ENCODE results near the gene SEMA4G.

The SEMA4G gene, protein sequence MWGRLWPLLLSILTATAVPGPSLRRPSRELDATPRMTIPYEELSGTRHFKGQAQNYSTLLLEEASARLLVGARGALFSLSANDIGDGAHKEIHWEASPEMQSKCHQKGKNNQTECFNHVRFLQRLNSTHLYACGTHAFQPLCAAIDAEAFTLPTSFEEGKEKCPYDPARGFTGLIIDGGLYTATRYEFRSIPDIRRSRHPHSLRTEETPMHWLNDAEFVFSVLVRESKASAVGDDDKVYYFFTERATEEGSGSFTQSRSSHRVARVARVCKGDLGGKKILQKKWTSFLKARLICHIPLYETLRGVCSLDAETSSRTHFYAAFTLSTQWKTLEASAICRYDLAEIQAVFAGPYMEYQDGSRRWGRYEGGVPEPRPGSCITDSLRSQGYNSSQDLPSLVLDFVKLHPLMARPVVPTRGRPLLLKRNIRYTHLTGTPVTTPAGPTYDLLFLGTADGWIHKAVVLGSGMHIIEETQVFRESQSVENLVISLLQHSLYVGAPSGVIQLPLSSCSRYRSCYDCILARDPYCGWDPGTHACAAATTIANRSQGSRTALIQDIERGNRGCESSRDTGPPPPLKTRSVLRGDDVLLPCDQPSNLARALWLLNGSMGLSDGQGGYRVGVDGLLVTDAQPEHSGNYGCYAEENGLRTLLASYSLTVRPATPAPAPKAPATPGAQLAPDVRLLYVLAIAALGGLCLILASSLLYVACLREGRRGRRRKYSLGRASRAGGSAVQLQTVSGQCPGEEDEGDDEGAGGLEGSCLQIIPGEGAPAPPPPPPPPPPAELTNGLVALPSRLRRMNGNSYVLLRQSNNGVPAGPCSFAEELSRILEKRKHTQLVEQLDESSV

DNA sequence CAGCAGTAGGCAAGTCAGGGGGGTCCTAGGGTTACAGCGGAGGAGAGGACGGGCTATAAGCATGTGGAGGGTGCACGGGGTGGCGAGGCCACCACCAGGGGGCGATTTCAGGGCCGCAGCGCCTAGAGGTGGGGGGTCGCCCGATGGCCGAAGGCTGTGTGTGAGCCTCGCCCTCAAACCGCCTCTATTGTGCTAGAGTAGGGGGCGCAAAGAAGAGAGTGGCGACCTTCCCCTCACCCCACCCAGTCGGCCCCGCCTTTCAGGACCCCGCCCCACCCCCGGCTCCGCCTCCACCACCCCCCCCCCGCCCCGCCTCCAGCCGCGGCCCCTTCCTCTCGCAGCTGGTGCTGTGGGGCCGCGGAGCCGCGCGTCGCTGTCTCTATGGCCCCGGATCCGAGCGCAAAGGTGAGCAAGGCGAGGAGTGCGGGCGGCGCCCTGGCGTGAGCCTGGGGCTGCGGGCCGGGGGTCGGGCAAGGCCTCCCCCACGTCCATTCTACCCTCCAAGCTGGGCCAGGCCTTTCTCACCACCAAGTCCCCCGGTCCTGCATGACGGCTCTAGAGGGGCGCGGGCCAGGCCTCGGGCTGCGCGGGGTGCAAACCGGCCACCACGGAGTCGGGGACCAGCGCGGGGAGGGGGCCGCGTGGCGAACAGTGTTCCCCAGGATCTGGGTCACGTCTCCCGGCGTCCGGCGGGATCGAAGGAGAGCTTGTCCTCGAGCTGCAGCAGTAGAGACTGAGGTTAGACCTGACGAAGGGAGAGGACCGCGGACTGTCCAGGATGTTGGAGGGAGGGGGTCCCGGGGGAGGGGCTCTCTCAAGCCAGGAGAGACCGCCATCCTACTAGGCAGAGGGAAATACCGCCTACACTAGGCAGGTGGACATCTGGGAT is at the start of gene SEMA4G:
TSS of gene SEMA4G (plus strand) at position 318 of the 889 bp plus-strand sequence. CDS start 3,409 bp downstream, outside the sequence.
- no peak for FAIRE-seq

GRCh38 chr10:100923580-100923979 is 45.7 kb upstream of the SEMA4G start:
- FAIRE-seq, result no peak

- FAIRE-seq, result no peak
These were observed 42.0 kb upstream of the SEMA4G start for GRCh38 chr10:100927266-100927665.

DNA sequence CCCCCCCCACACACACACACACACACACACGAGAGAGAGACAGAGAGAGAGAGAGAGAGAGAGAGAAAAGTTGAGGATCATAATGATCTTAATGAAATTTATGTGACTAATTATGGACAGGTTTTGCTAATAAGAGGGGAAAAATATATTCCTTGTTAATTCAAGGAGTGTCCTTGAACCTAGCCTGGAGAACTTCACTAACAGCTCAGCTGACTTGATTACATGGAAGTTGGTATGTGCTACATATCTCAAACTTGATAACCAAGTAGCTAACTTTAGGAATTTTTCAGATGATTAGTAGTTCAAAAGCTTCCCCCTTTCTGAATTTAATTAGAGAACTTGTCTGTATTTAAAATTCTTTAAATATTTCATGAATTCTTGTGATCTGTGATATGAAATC is 41.3 kb upstream of the SEMA4G start:
- no peak for FAIRE-seq

- FAIRE-seq, result no peak
These were observed 38.9 kb upstream of the SEMA4G start for GRCh38 chr10:100930368-100930767.

DNA sequence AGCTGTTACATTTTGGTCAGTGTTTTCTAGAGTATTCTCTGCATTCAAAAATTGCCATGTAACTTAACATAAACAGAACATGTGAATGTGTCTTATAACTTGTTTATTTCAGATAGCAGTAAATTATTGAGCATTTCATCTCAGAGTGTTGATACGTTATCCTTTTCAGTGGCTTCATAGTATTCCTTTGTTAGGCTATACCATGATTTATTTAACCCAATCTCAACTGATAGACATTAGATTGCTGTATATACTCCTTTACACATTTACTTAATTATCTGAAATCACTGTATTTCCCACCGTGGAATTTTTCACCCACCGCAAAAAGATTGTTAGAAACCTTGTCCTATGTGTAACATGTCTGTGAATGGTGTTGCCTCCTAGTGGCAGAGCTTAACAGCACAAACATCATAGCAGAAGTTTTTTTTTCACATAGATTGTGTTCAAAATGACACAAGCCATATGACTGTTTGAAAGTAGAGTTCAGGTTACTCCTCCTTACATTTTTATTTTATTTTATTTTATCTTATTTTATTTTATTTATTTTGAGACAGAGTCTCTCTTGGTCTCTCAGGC is 35.1 kb upstream of the SEMA4G start:
- FAIRE-seq, result no peak

DNA sequence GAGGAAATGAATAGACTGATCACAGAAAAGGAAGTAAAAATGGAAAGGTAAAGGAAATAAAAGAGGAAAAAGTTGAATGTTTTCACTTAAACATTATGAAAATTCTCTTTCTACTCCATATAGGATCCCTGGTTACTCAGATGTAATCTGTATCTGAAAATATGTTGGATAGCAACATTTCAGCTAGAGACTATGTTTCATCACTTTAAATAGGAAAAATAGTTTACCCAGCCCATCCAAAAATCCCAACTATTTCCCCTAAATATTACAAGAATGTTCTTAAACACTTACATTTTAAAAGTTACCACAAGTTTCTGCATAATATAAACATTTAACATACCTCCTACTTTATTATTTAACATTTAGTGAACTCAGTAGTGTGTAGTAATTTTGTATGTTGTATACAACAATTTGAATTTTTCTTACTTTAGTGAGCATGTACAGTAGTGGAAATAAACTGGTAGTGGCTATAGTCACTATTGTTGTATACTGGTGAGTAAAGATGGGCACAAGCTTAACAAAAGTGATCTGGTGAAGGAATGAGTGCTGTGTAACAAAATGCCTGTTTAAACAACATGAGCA is 29.4 kb upstream of the SEMA4G start:
- no peak for FAIRE-seq

DNA sequence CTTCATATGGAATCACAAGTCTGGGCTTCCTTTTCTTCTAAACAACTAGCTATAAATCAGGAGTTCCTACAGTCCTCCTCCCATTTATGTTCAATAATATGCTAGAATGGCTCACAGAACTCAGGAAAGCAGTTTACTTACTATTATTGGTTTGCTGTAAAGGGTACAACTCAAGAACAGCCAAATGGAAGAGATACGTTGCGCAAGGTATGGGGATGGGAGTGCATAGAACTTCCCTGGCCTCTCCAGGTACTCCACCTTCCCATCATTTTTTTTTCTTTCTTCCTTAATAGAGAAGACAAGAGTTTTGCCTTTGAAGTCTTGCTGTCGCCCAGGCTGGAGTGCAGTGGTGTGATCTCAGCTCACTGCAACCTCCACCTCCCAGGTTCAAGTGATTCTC is 27.1 kb upstream of the SEMA4G start:
- FAIRE-seq, result no peak

- no peak for FAIRE-seq
These were observed 25.8 kb upstream of the SEMA4G start for GRCh38 chr10:100943508-100943907.

- FAIRE-seq, result no peak
These were observed 23.6 kb upstream of the SEMA4G start for GRCh38 chr10:100945754-100946153.

DNA sequence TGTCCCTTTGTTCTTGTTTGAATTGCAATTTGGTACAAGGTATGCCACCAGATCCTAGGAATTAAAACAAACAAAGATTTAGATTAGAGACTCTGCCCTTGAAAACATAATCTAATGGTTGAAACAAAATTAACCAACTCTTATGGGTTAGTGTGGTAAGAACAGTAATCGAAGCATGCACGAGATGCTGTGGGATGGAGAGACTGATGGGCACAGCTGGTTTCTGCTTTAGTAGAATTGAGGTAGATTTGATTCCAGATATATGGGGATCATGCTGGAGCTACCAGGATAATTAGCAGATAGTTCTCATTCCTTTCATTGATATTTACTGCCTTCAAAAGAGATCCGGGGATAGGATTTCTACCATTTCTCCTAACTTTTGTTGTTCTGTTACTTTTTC is 20.4 kb upstream of the SEMA4G start:
- no peak for FAIRE-seq

GRCh38 chr10:100960251-100960650 is 9.1 kb upstream of the SEMA4G start:
- no peak for FAIRE-seq

- FAIRE-seq, result no peak
These were observed 6.8 kb upstream of the SEMA4G start for GRCh38 chr10:100962351-100963080.

- no peak for FAIRE-seq
These were observed 5.5 kb upstream of the SEMA4G start for GRCh38 chr10:100963826-100964225.

GRCh38 chr10:100965820-100966219 is 3.5 kb upstream of the SEMA4G start:
- no peak for FAIRE-seq

DNA sequence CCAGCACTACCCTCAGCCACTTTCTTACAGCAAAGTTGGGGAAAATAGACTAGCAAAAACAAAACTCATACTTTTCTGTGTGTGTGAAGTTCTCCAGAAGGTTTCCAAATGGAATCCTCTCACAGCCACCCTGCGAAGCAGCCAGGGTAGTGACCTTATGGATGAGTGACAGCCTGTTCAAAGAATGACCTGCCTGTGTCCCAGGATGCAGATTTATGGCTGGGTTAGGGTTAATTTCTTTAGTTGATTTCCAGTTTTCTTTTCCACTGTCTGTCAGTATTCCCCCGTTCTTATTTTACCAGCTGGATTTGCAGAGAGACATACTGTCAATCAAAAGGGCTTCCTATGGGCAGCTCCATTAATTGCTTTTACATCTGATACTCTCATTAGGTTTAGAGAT is 2.4 kb upstream of the SEMA4G start:
- no peak for FAIRE-seq

- FAIRE-seq, result no peak
These were observed 2.0 kb upstream of the SEMA4G start for GRCh38 chr10:100967332-100967731.

DNA sequence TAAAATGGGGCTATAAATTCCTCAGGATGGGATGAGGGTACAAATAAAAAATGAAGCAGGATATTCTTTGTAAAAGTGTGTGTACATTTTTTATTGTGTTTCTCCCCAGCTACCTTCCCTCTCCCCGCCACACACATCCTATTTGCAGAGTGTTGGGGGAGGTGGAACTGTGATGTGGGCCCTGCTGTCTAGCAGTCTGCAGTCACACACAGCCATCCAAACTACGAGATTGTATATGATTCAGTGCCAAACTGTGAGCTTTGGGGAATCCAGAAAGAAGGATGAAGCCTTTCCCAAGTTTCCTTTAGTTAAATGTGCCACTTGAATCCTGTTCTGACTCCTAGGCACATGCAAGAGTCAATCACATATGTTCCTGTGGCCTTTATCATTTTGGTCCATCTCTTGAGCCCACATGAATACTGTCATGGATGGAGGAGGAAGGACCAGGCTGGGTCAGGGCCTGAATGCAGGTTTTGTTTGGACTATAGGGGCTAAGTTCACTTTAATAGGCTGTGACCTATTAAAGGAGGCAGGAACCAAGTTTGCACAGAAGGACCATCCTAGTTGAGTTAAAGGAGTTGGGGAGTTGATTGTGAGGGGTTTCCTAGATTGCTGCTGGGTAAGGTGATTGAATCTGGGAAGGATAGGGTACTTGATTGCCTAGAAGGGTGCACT is 1.1 kb upstream of the SEMA4G start:
- no peak for FAIRE-seq

GRCh38 chr10:100968863-100969186 is 479 bp upstream of the SEMA4G start:
- no peak for FAIRE-seq

- no peak for FAIRE-seq
These were observed 991 bp downstream of the SEMA4G start for GRCh38 chr10:100970076-100970913.

Data from endometrium (tissue), 2 donors.